B cell (primary cell): ENCODE data around the gene RASA4B. TPM values are rescaled to one million over a fixed set of nuclear protein-coding genes. Genes with fewer than 3 reads are reported as not detected.
"Not testable (repeated sequence)": the region's sequence is repeated elsewhere in the genome, so short reads cannot be mapped to it uniquely, and the experiment has no call there.

Experiments used
- ATAC-seq: fragments of 200-7000 bp; cut with Tn5 transposase; one replicate; pipeline ENCODE4 v1.10.0; 2021; ENCODE audit warnings: low read depth, mild to moderate bottlenecking, moderate number of reproducible peaks, moderate library complexity
- CTCF ChIA-PET: fragments of 350-600 bp; sonication (Branson Sonifier 250); formaldehyde crosslinking; loops from one replicate; lab custom pipeline; 2021; ENCODE audit warnings: antibody characterized with exemption, inconsistent platforms; lab: Charles Lee
- POLR2A ChIA-PET: fragments of 350-600 bp; sonication (Branson Sonifier 250); formaldehyde crosslinking; loops from one replicate; lab custom pipeline; 2021; ENCODE audit warnings: antibody characterized with exemption; lab: Charles Lee
- DNase-seq: peaks from one replicate; pipeline ENCODE4 v3.0.0; 2013
- H2AFZ ChIP-seq: 2 replicates; pipeline ENCODE4 v1.6.1; 2012; ENCODE audit warnings: mild to moderate bottlenecking, low read depth, low read length; ENCODE audit not compliant: insufficient read depth, poor library complexity, severe bottlenecking
- H3K27ac ChIP-seq, 2 donors: 1 replicate in 1 of 2; 2 replicates in 1 of 2; pipeline ENCODE4 v1.5.1; 2012 to 2013; ENCODE audit warnings: low read length in 2 of 2, mild to moderate bottlenecking in 2 of 2, moderate library complexity in 1 of 2
- H3K27me3 ChIP-seq, 4 experiments: fragments of 200-600 bp in 1 of 4; sonication (generic) in 1 of 4; replicated peaks in 1 of 4; 1 replicate in 2 of 4; 2 replicates in 2 of 4; pipeline versions ENCODE4 v1.6.1 to v1.7.0; 2013 to 2016; ENCODE audit warnings: low read length in 3 of 4, mild to moderate bottlenecking in 2 of 4, mixed read lengths in 1 of 4, moderate library complexity in 1 of 4; ENCODE audit not compliant: insufficient read depth in 4 of 4, control insufficient read depth in 3 of 4; ENCODE audit errors: control extremely low read depth in 1 of 4
- H3K36me3 ChIP-seq, 2 experiments: replicated peaks in 1 of 2; 1 replicate in 1 of 2; 2 replicates in 1 of 2; pipeline versions ENCODE4 v1.6.1 to v1.7.1; 2013; ENCODE audit warnings: low read length in 1 of 2; ENCODE audit not compliant: insufficient read depth in 2 of 2, control insufficient read depth in 1 of 2; ENCODE audit errors: control extremely low read depth in 1 of 2, extremely low read depth in 1 of 2
- H3K4me1 ChIP-seq, 2 donors: fragments of 200-600 bp in 1 of 2; sonication (generic) in 1 of 2; 1 replicate in 1 of 2; 2 replicates in 1 of 2; pipeline versions ENCODE4 v1.5.1 to v1.6.1; 2013 to 2017; ENCODE audit warnings: low read length in 2 of 2; ENCODE audit not compliant: control insufficient read depth in 2 of 2, insufficient read depth in 2 of 2
- H3K4me2 ChIP-seq: replicated peaks from 2 replicates; pipeline ENCODE3; 2012; ENCODE audit warnings: mild to moderate bottlenecking, low read depth, low read length; ENCODE audit not compliant: poor library complexity, severe bottlenecking
- H3K4me3 ChIP-seq, 5 experiments: fragments of 200-600 bp in 1 of 5; sonication (generic) in 1 of 5; 1 replicate in 3 of 5; 2 replicates in 2 of 5; pipeline versions ENCODE4 v1.5.1 to v1.7.0; 2011 to 2016; ENCODE audit warnings: low read length in 4 of 5, mild to moderate bottlenecking in 4 of 5, low read depth in 2 of 5, control low read depth in 1 of 5, moderate library complexity in 1 of 5; ENCODE audit not compliant: insufficient read depth in 1 of 5; ENCODE audit errors: control extremely low read depth in 1 of 5, extremely low read depth in 1 of 5
- H3K79me2 ChIP-seq: fragments of 200-600 bp; sonication (generic); one replicate; pipeline ENCODE4 v1.6.0; 2016; ENCODE audit warnings: low read length; ENCODE audit not compliant: control insufficient read depth, insufficient read depth
- H3K9ac ChIP-seq: fragments of 200-600 bp; sonication (generic); 2 replicates; pipeline ENCODE4 v1.6.1; 2017; ENCODE audit warnings: mild to moderate bottlenecking, low read length, moderate library complexity
- H3K9me3 ChIP-seq, 3 donors: one replicate each; pipeline versions ENCODE4 v1.6.1 to v1.7.1; 2013; ENCODE audit warnings: low read length in 2 of 3; ENCODE audit not compliant: control insufficient read depth in 2 of 3, insufficient read depth in 1 of 3; ENCODE audit errors: control extremely low read depth in 1 of 3
- H4K20me1 ChIP-seq: 2 replicates; pipeline ENCODE4 v1.6.0; 2012; ENCODE audit warnings: mild to moderate bottlenecking, low read length; ENCODE audit not compliant: insufficient read depth, control insufficient read depth, poor library complexity, severe bottlenecking
- H3K27ac Mint-ChIP-seq: one replicate; pipeline ENCODE4 v1.8.0; 2021; ENCODE audit warnings: mixed read lengths
- H3K27me3 Mint-ChIP-seq: one replicate; pipeline ENCODE4 v1.8.0; 2021; ENCODE audit warnings: mixed read lengths
- H3K4me1 Mint-ChIP-seq: one replicate; pipeline ENCODE4 v1.8.0; 2021; ENCODE audit warnings: mixed read lengths
- H3K4me3 Mint-ChIP-seq: one replicate; pipeline ENCODE4 v1.8.0; 2021; ENCODE audit warnings: mixed read lengths
- H3K9me3 Mint-ChIP-seq: one replicate; pipeline ENCODE4 v1.8.0; 2022; ENCODE audit warnings: mixed read lengths; ENCODE audit not compliant: insufficient read depth
- WGBS: methylation state at CpG from one replicate; pipeline ENCODE4 v1.1.5; 2013; ENCODE audit warnings: missing lambda C conversion rate; ENCODE audit not compliant: insufficient coverage; 5-methylcytosine and 5-hydroxymethylcytosine counted together
- intact Hi-C: fragments of 100-400 bp; cut with micrococcal nuclease; formaldehyde crosslinking; loops from one replicate; pipeline ENCODE4 v1.10.0; 2022
- polyA minus RNA-seq: library from RNA; depleted of rRNA, polyadenylated mRNA; stranded (reverse); fragments of >200 nt; gene quantifications from 2 replicates; pipeline ENCODE4 v1.2.3, GENCODE V29; 2012
- polyA plus RNA-seq: library from polyadenylated mRNA; depleted of rRNA; stranded (reverse); fragments of >200 nt; gene quantifications from 2 replicates; pipeline ENCODE4 v1.2.3, GENCODE V29; 2012
- total RNA-seq, 2 donors: library from RNA; stranded (reverse); fragments of 120-200 nt in 1 of 2; gene quantifications; 1 replicate in 1 of 2; 2 replicates in 1 of 2; pipeline versions ENCODE4 v1.2.3 to v1.2.4, GENCODE V29; 2013 to 2022

Gene RASA4B
- total RNA-seq = 15.6 and 20.6 TPM in 2 replicates
- total RNA-seq (2013) = 9.5 TPM
- 23.1 and 26.4 TPM in 2 replicates for polyA plus RNA-seq
- 12.6 and 16.5 TPM in 2 replicates for polyA minus RNA-seq

- CTCF ChIA-PET, intact Hi-C loops, H3K27ac Mint-ChIP-seq, H3K4me1 ChIP-seq, H3K27me3 Mint-ChIP-seq, H3K4me1 Mint-ChIP-seq, H3K27me3 ChIP-seq, H3K9ac ChIP-seq, H3K4me2 ChIP-seq, H3K9me3 Mint-ChIP-seq, H2AFZ ChIP-seq, H3K27ac ChIP-seq, H3K9me3 ChIP-seq, H3K36me3 ChIP-seq, POLR2A ChIA-PET, H4K20me1 ChIP-seq, H3K79me2 ChIP-seq: not testable (repeated sequence)
- peak within 1 kb of the TSS; percentile 50 for H3K4me3 Mint-ChIP-seq
- no CpG with 5 or more reads among the region's 61 CpGs for WGBS
- DNase-seq = peak; percentile 48
- ATAC-seq = peak; percentile 96
- H3K4me3 ChIP-seq = peak within 1 kb of the TSS in 1 of 5 experiments; percentile 23
Measured at GRCh38 chr7:102517550-102518147, at the start of gene RASA4B. Gene RASA4B (minus strand): TSS chr7:102517777. CDS start chr7:102517710, 67 bp downstream.

GRCh38 chr7:102550808-102551422 is 33.3 kb upstream of the RASA4B start, which contains the start of gene SPDYE2:
Gene SPDYE2 (plus strand): TSS chr7:102551226. CDS start chr7:102553256, 2,030 bp downstream.
- ATAC-seq, H3K36me3 ChIP-seq, H3K4me2 ChIP-seq, H3K4me3 ChIP-seq, H3K27ac Mint-ChIP-seq, H3K9me3 Mint-ChIP-seq, DNase-seq, intact Hi-C loops, H3K4me3 Mint-ChIP-seq, H2AFZ ChIP-seq, POLR2A ChIA-PET, H4K20me1 ChIP-seq, H3K27ac ChIP-seq, CTCF ChIA-PET, H3K79me2 ChIP-seq, H3K4me1 Mint-ChIP-seq, H3K27me3 Mint-ChIP-seq, H3K27me3 ChIP-seq, H3K9ac ChIP-seq, H3K4me1 ChIP-seq, H3K9me3 ChIP-seq: not testable (repeated sequence)
- WGBS = no CpG with 5 or more reads among the region's 6 CpGs

DNA sequence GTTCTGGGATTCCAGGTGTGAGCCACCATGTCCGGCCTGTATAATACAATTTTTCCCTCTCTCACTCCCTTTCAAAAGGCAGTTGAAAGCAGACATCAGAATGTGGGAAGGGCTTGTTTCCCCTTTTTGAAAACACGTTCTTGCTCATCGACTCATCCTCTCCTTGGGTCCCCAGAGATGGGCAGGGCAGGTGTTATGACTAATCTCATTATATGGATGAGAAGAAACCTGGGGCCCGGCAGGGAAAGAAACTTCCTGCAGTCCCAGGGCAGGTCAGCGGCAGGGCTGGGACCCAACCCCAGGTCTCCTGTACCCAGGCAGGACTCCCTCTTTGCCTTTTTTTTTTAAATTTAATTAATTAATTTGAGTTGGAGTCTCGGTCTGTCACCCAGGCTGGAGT is 28.8 kb upstream of the RASA4B start:
- H3K4me1 ChIP-seq, H3K27me3 ChIP-seq, H3K36me3 ChIP-seq, intact Hi-C loops, H3K79me2 ChIP-seq, H3K27ac Mint-ChIP-seq, H3K9ac ChIP-seq, H4K20me1 ChIP-seq, H2AFZ ChIP-seq, H3K4me3 ChIP-seq, POLR2A ChIA-PET, DNase-seq, H3K4me1 Mint-ChIP-seq, H3K27me3 Mint-ChIP-seq, H3K9me3 Mint-ChIP-seq, H3K9me3 ChIP-seq, H3K27ac ChIP-seq, CTCF ChIA-PET, H3K4me2 ChIP-seq, H3K4me3 Mint-ChIP-seq: not testable (repeated sequence)
- peak; percentile 87 for ATAC-seq
- WGBS = no CpG with 5 or more reads among the region's 6 CpGs

GRCh38 chr7:102545288-102545687 is 27.7 kb upstream of the RASA4B start:
- POLR2A ChIA-PET, CTCF ChIA-PET, H3K4me1 Mint-ChIP-seq, H4K20me1 ChIP-seq, H3K9me3 Mint-ChIP-seq, H3K27ac Mint-ChIP-seq, H3K4me1 ChIP-seq, H3K27me3 ChIP-seq, H3K4me2 ChIP-seq, H3K9ac ChIP-seq, H3K27ac ChIP-seq, H3K36me3 ChIP-seq, H3K79me2 ChIP-seq, H2AFZ ChIP-seq, H3K27me3 Mint-ChIP-seq, DNase-seq, H3K4me3 Mint-ChIP-seq, ATAC-seq, H3K4me3 ChIP-seq, H3K9me3 ChIP-seq, intact Hi-C loops: not testable (repeated sequence)
- WGBS = no CpG with 5 or more reads among the region's 12 CpGs
